ENCODE measurements around the gene PSEN2. TPM values are rescaled to one million over a fixed set of nuclear protein-coding genes. Genes with fewer than 3 reads are reported as not detected.

The PSEN2 gene
- total and polyA plus RNA-seq, 9 of the 15 experiments (the other 6 are each of a cell fraction or from before 2014, with no cell fraction given): 2.3 to 21.5 (median 13.7) TPM

- TF ChIP-seq ZNF740 (CRISPR knock-in tag; IDR thresholded peaks at IDR 0.05): 0 out of 2 replicates have a peak, but pooled peaks have one; percentile 45
- TF ChIP-seq ZNF740 (tag; IDR thresholded peaks at IDR 0.05): no peak
- TF ChIP-seq HDAC2 (IDR thresholded peaks at IDR 0.05): peak; percentile 53; the same call in 1 of the 2 replicates
- no peak for TF ChIP-seq POLR3A (IDR thresholded peaks at IDR 0.05; ENCODE audit: borderline replicate concordance, extremely low read depth, insufficient read depth, insufficient read length)
- TF ChIP-seq, protein P1, sequence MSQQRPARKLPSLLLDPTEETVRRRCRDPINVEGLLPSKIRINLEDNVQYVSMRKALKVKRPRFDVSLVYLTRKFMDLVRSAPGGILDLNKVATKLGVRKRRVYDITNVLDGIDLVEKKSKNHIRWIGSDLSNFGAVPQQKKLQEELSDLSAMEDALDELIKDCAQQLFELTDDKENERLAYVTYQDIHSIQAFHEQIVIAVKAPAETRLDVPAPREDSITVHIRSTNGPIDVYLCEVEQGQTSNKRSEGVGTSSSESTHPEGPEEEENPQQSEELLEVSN (IDR thresholded peaks at IDR 0.05; ENCODE audit: borderline replicate concordance in 1 of 2, extremely low read depth in 1 of 2, insufficient read depth in 1 of 2, insufficient read length in 1 of 2, low read depth in 1 of 2, low read length in 1 of 2, poor library complexity in 1 of 2, severe bottlenecking in 1 of 2): peak; percentile 83 to 93
- TF ChIP-seq, protein P2, sequence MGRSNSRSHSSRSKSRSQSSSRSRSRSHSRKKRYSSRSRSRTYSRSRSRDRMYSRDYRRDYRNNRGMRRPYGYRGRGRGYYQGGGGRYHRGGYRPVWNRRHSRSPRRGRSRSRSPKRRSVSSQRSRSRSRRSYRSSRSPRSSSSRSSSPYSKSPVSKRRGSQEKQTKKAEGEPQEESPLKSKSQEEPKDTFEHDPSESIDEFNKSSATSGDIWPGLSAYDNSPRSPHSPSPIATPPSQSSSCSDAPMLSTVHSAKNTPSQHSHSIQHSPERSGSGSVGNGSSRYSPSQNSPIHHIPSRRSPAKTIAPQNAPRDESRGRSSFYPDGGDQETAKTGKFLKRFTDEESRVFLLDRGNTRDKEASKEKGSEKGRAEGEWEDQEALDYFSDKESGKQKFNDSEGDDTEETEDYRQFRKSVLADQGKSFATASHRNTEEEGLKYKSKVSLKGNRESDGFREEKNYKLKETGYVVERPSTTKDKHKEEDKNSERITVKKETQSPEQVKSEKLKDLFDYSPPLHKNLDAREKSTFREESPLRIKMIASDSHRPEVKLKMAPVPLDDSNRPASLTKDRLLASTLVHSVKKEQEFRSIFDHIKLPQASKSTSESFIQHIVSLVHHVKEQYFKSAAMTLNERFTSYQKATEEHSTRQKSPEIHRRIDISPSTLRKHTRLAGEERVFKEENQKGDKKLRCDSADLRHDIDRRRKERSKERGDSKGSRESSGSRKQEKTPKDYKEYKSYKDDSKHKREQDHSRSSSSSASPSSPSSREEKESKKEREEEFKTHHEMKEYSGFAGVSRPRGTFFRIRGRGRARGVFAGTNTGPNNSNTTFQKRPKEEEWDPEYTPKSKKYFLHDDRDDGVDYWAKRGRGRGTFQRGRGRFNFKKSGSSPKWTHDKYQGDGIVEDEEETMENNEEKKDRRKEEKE (IDR thresholded peaks at IDR 0.05; ENCODE audit: borderline replicate concordance in 1 of 2, control insufficient read depth in 1 of 2, low read depth in 2 of 2, low read length in 1 of 2): peak in 1 of 2 experiments; percentile 84; a peak in 1 of 4 replicates
- TF ChIP-seq MAX (CRISPR knock-in tag; IDR thresholded peaks at IDR 0.05): peak; percentile 99
- no peak for TF ChIP-seq TARDBP (IDR thresholded peaks at IDR 0.05)
- TF ChIP-seq, protein P3, sequence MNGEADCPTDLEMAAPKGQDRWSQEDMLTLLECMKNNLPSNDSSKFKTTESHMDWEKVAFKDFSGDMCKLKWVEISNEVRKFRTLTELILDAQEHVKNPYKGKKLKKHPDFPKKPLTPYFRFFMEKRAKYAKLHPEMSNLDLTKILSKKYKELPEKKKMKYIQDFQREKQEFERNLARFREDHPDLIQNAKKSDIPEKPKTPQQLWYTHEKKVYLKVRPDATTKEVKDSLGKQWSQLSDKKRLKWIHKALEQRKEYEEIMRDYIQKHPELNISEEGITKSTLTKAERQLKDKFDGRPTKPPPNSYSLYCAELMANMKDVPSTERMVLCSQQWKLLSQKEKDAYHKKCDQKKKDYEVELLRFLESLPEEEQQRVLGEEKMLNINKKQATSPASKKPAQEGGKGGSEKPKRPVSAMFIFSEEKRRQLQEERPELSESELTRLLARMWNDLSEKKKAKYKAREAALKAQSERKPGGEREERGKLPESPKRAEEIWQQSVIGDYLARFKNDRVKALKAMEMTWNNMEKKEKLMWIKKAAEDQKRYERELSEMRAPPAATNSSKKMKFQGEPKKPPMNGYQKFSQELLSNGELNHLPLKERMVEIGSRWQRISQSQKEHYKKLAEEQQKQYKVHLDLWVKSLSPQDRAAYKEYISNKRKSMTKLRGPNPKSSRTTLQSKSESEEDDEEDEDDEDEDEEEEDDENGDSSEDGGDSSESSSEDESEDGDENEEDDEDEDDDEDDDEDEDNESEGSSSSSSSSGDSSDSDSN (IDR thresholded peaks at IDR 0.05; ENCODE audit: borderline replicate concordance in 1 of 2, low read depth in 2 of 2, low read length in 2 of 2): no peak
- no peak for TF ChIP-seq POLR2H (tag; IDR thresholded peaks at IDR 0.05; ENCODE audit: low read depth)
- peak in 1 of 2 experiments; percentile 26; a peak in 1 of 3 replicates for TF ChIP-seq CBX3 (IDR thresholded peaks at IDR 0.05; ENCODE audit: borderline replicate concordance in 1 of 2, low read length in 2 of 2)
- peak; percentile 91 for TF ChIP-seq CHD2 (IDR thresholded peaks at IDR 0.05; ENCODE audit: low read depth, low read length)
- TF ChIP-seq KLF1 (tag; IDR thresholded peaks at IDR 0.05): no peak
- no peak; a peak in 1 of 4 replicates for TF ChIP-seq RAD21 (CRISPR knock-in tag; conservative IDR thresholded peaks at IDR 0.05 in 1 of 2, IDR thresholded peaks at IDR 0.05 in 1 of 2)
- TF ChIP-seq ZNF3 (CRISPR knock-in tag; IDR thresholded peaks at IDR 0.05): no peak
- no peak for TF ChIP-seq ZSCAN29 (IDR thresholded peaks at IDR 0.05)
- no peak for TF ChIP-seq ZNF507 (tag; conservative IDR thresholded peaks at IDR 0.05)
- no peak; the same call in 1 of the 2 replicates for TF ChIP-seq ZNF830 (CRISPR knock-in tag; IDR thresholded peaks at IDR 0.05)
Measured at GRCh38 chr1:226940029-226940805, 69.8 kb downstream of the PSEN2 start, which contains the start of gene COQ8A (continued).
